Gastroesophageal sphincter (tissue), 2 donors: ENCODE data around the gene OMP.

Experiments used
- POLR2A ChIP-seq, 2 donors: fragments of 450-650 bp; IDR thresholded peaks; one replicate each; pipeline ENCODE4 v1.6.1; 2017; ENCODE audit warnings: antibody characterized with exemption in 2 of 2, mild to moderate bottlenecking in 2 of 2, moderate library complexity in 1 of 2
- POLR2AphosphoS5 ChIP-seq: sonication (generic); formaldehyde crosslinking; IDR thresholded peaks from one replicate; pipeline ENCODE4 v1.6.1; 2017; ENCODE audit warnings: antibody characterized with exemption

DNA sequence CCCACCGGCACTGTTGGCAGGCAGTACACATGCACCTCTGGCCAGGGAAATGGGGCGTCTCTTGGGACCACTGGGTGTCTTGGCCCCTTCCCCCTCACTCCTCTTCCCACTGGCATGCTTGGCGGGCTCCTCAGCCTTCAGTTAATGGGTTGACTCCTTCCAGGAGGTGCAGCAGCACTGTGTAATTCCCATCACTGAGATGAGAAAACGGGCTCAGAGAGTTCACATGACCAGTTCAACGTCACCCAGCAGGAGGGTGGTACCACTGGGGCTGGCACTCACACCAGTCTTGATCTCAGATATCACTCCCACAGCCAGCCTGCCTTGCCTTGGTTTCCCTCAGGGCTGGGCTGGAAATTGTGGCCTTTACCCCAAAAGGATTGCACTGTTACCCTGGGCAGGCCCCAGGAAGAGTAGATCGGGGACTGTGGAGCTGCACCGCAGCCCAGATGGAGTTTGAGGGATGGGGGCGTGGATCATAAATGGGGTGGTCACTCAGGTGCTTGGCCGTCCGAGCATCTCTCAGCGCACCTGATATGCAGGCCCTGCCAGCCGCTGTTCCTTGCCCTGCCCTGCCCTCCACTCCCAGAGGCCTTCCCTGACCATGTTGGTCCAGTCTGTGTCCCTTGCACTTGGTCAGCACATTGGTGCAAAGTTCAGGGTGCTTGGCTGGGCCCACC lies 18.9 kb upstream of the OMP start:
- TF ChIP-seq POLR2A (IDR thresholded peaks at IDR 0.05) = no peak
- TF ChIP-seq POLR2AphosphoS5 = no peak
